Effector memory CD4-positive, alpha-beta T cell (primary cell): Measurements from ENCODE around the gene KIRREL3.

Experiments
- DNase-seq, 3 donors: peaks; one replicate each; pipeline ENCODE4 v3.0.0-alpha.2; 2020
- H3K27ac ChIP-seq: 2 replicates; pipeline ENCODE4 v1.7.0; 2013; ENCODE audit warnings: mild to moderate bottlenecking, low read length, moderate library complexity; ENCODE audit not compliant: insufficient read depth, poor library complexity, severe bottlenecking
- H3K27me3 ChIP-seq: replicated peaks from 2 replicates; pipeline ENCODE4 v1.7.0; 2013; ENCODE audit warnings: mild to moderate bottlenecking, low read length; ENCODE audit not compliant: insufficient read depth, control insufficient read depth, poor library complexity, severe bottlenecking
- H3K36me3 ChIP-seq: 2 replicates; pipeline ENCODE4 v1.7.0; 2013; ENCODE audit warnings: mild to moderate bottlenecking, low read length, moderate library complexity; ENCODE audit not compliant: control insufficient read depth, insufficient read depth
- H3K4me1 ChIP-seq: 2 replicates; pipeline ENCODE4 v1.7.0; 2013; ENCODE audit warnings: low read length, mild to moderate bottlenecking; ENCODE audit not compliant: control insufficient read depth, insufficient read depth, poor library complexity, severe bottlenecking
- H3K4me3 ChIP-seq: 2 replicates; pipeline ENCODE4 v1.7.0; 2013; ENCODE audit warnings: low read length, low read depth, mild to moderate bottlenecking; ENCODE audit not compliant: insufficient read depth, poor library complexity, severe bottlenecking
- H3K9me3 ChIP-seq: 2 replicates; pipeline ENCODE4 v1.7.0; 2013; ENCODE audit warnings: mild to moderate bottlenecking, low read length, moderate library complexity; ENCODE audit not compliant: control insufficient read depth

The KIRREL3 gene

DNA sequence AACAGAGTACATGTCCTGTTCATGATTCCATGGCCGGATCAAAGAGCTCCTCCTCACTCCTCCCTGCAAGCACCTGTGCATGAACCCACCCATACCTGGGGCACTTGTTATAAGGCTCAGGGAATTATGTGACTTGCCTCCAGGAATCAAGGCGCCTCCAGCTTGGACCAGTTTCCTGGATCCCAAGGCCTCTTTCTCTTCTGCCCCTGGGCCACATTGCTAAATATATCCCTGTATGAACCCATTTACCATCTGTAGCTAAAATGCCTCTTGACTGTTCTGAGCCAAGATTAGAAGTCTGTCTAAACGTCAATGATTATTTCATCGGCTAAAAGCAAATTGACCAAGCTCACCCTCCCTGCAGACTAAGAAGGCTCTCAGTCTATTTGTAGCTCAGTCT, 135.6 kb downstream of the KIRREL3 start:
- Histone ChIP-seq H3K9me3 (no peaks in the 10 kb centered on the region), H3K36me3 (no peaks in the 10 kb centered on the region), H3K27me3 (no peaks in the 10 kb centered on the region), H3K27ac (no peak overlapping the region), H3K4me3 (no peak overlapping the region), H3K4me1 (no peaks in the 10 kb centered on the region)
- DNase-seq: no peak

DNA sequence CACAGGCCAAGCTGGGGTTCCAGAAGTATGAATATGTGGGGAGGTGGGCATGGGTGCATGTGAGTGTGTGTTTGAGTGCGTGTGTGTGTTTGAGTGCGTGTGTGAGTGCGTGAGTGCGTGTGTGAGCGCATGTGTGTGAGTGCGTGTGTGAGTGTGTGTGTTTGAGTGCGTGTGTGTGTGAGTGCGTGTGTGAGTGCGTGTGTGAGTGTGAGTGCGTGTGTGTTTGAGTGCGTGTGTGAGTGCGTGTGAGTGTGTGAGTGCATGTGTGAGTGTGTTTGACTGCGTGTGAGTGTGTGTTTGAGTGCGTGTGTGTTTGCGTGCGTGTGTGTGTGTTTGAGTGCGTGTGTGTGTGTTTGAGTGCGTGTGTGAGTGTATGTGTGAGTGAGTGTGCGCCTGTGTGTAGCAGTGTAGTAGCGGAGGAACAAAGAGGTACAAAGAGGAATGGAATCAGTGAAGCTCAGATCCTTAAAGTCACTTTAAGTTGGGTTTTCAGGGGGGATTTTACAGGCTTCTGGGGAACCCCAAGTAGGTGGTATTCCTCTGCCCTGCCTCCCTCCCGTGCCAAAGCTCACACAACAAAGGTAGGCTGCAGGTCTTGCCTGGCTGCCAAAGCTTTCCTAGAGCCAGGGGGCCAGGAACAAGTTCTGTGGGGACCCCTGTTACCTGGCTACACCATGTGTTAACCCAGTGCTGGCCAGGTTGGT, 137.1 kb downstream of the KIRREL3 start:
- Histone ChIP-seq H3K4me1 (no peaks in the 10 kb centered on the region), H3K4me3 (no peak overlapping the region), H3K36me3 (no peaks in the 10 kb centered on the region), H3K27me3 (no peaks in the 10 kb centered on the region), H3K9me3 (no peaks in the 10 kb centered on the region), H3K27ac (no peak overlapping the region)
- no peak for DNase-seq

DNA sequence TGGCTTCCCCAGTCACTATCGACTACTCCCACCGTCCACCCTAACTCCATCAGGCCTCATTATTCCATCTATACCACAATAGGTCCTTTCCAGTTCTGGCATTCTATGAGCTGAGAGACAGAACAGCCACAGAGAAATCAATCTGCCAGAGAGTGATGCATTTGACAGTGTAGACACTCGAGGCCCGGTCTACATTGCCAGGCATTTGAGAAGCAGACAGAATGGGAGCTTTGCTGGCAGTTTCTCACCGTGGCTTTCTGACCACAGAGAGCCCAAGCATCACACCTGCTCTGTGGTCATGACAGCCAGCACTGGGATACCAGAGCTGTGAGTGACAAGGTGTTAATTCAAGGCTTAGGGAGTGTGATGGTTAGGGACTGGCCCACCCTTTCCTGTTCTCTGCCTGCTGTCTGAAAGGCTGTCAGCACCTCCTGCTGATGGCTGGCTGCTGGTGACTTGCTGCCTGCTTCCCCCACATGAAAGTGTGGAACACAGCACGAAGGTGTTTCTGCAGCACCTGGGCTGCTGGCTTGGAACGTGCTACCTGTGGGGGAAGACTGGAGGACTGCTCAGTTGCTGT, 137.8 kb downstream of the KIRREL3 start:
- H3K27me3 ChIP-seq: no peaks in the 10 kb centered on the region
- no peak overlapping the region for H3K27ac ChIP-seq
- H3K36me3 ChIP-seq: no peaks in the 10 kb centered on the region
- no peaks in the 10 kb centered on the region for H3K4me1 ChIP-seq
- H3K9me3 ChIP-seq: no peaks in the 10 kb centered on the region
- no peak overlapping the region for H3K4me3 ChIP-seq
- DNase-seq: peak in 1 of 3 donors; percentile 2

DNA sequence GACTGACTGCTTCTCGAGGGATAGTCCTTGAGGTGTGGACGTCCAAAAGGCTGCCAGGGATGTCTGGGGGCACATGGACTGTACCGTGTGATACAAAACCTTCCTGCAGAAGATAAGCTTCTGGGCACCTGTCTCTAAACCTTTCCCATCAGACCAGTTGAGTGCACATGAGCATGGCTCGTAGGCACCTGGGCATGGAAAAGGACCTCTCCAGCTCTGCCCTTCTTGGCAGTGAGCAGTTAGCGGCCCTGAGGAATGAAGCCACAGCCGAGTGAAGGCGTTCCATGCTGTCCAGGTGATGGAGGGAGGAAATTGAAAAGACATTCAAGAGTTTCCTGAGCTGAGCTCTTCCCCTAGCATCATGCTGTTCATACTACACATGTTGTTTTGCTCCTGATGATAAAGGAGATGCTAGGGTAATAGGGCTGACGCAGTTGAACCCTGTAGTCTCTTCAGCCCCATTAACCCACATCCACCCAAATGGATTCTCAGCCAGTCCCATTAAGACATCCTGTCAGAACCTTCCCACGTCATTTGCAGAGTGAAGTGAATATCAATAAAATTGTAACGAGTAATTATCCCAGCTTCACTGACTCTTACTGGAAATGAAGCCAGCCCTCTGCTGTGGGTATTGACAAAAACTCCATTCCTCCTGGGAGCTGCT, 138.6 kb downstream of the KIRREL3 start:
- Histone ChIP-seq H3K9me3 (no peaks in the 10 kb centered on the region), H3K4me3 (no peak overlapping the region), H3K36me3 (no peaks in the 10 kb centered on the region), H3K27me3 (no peaks in the 10 kb centered on the region), H3K4me1 (no peaks in the 10 kb centered on the region), H3K27ac (no peak overlapping the region)
- DNase-seq: no peak

DNA sequence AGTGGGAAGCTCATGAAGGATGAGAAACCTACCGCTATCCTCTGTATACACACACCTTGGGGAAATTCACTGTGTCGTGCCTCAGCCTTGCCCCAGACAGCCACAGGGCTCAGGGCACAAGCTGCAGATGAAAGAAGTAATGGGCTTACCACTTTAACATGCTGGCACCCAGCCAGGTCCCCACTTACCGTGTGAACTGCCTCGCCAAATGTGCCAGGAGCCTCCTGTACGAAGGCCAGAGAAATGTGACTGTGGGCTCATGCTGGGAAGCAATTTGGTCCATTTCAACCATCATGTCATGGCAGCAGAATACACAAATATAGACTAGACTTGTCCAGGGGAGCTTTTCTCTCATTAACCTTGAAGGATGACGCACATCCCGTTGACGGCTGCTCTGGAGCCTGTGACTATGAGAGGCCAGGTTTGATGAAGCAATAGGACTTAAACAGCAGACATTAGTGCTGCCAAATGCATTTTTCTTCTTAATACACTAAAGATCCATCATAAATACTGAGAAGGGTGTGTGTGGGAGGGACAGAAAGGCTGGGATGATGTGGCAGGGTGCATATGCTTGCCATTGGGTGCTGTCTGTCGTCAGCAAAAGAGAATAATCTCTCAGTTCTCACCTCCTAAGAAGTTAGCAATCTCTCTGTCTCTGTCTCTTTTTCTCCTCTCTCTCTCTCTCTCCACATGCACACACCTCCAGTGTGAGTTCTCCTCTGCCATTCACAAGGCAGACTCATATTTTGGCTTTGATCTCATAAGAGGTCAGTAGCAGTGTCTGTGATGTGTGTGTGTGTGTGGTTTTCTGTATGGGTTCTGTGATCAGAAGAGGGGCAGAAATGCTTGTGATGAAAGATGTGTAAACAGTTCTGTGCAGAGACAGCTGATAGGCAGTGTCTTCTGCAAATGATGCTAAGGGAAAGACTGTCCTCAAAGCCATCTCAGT, 142.4 kb downstream of the KIRREL3 start:
- DNase-seq: no peak
- no peaks in the 10 kb centered on the region for H3K36me3 ChIP-seq
- no peaks in the 10 kb centered on the region for H3K9me3 ChIP-seq
- H3K27ac ChIP-seq: no peak overlapping the region
- no peak overlapping the region for H3K4me3 ChIP-seq
- no peaks in the 10 kb centered on the region for H3K4me1 ChIP-seq
- no peaks in the 10 kb centered on the region for H3K27me3 ChIP-seq

DNA sequence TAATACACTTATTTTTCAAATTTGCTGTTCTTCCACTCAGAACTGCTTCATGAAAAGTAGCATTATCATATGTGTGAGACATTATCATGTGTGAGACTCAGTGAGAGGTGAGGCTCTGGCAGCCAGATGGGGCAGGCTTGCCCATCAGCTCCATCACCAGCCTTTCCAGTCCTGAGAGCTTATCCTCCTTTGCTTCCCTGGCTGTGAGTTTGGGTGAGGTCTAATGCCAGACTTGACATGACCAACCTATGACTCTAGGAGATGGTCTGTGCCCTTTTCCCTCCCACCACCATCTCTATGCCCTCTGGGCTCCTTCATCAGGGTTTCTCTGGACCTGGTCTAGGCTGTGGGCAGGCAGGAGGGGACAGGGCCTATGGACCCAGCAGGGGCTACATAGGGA, 145.0 kb downstream of the KIRREL3 start:
- Histone ChIP-seq H3K27ac (no peak overlapping the region), H3K4me1 (no peaks in the 10 kb centered on the region), H3K9me3 (no peaks in the 10 kb centered on the region), H3K4me3 (no peak overlapping the region), H3K36me3 (no peaks in the 10 kb centered on the region), H3K27me3 (no peaks in the 10 kb centered on the region)
- DNase-seq: no peak

DNA sequence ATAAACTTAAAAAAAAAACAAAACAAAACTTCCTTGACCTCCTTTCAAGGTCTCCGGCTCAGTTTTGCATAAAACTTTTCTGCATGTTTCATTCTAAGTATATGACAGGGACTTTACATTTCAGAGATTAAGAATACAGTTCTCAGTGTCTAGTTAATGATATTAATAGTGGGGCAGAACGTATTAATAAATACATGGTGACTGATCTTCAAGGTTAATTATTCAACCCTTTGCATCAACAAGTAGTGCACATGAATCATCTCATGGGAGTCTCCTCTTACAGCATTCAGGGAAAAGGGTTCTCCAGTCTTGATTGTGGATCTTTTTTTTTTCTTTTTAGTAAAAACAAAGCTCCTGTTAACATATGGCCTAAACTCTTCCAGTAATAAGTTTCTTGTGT, 146.8 kb downstream of the KIRREL3 start:
- no peaks in the 10 kb centered on the region for H3K27me3 ChIP-seq
- no peak overlapping the region for H3K27ac ChIP-seq
- H3K4me1 ChIP-seq: no peaks in the 10 kb centered on the region
- H3K9me3 ChIP-seq: no peaks in the 10 kb centered on the region
- H3K4me3 ChIP-seq: no peak overlapping the region
- no peaks in the 10 kb centered on the region for H3K36me3 ChIP-seq
- no peak for DNase-seq

DNA sequence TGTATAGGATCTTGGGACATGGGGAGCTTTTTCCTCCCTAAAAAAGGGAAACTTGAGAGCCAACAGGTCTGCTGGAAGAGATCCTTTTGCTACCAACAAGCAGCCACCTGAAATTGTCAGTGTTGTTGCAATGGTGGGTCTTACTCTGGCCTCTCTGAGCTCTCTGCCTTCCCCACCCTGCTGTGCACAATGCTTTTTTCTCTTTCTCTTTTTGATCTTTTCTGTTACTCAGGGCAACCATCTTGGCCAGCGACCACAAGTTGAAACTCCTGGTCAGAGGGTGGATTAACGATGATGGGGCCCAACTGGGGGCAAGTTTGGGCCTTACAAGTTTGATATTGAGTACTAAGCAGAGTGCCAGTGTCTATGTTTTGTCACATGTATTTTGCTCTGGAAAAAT, 155.8 kb downstream of the KIRREL3 start:
- no peaks in the 10 kb centered on the region for H3K4me1 ChIP-seq
- H3K9me3 ChIP-seq: no peaks in the 10 kb centered on the region
- no peaks in the 10 kb centered on the region for H3K27me3 ChIP-seq
- no peak overlapping the region for H3K4me3 ChIP-seq
- DNase-seq: no peak
- no peak overlapping the region for H3K27ac ChIP-seq
- H3K36me3 ChIP-seq: no peaks in the 10 kb centered on the region

DNA sequence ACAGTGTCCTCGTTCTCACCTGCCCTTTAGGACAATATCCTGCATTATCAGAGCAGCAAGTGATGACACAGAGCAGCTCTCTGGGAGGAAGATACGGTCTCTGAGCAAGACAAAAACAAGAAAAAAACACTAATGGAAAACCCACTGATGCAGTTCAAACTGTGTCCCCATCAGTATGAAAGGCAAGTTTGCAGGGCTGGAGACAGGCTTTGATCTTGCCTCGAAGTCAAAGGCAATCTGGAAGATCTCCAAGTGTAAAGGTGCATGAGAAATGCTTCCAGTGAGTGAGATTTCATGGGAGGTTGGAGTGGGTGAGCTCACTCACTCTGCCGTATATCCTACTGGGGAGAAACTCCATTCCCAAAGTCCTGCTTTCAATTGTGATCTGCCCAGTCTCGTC, 157.5 kb downstream of the KIRREL3 start:
- no peaks in the 10 kb centered on the region for H3K4me1 ChIP-seq
- no peak for DNase-seq

More for the DNA sequence above, 157.5 kb downstream of the KIRREL3 start:
- Histone ChIP-seq H3K9me3 (no peaks in the 10 kb centered on the region), H3K4me3 (no peak overlapping the region), H3K27me3 (no peaks in the 10 kb centered on the region), H3K36me3 (no peaks in the 10 kb centered on the region), H3K27ac (no peak overlapping the region)
